Trophoblast cell (in vitro differentiated cells and primary cell): ENCODE measurements around the gene CD48.
A peak's percentile ranks its signal among the peaks of the same experiment; 100 is the strongest.

Experiments
- DNase-seq, 2 donors: peaks; one replicate each; pipeline ENCODE4 v3.0.0-alpha.2; 2016
- H2AFZ ChIP-seq: 2 replicates; pipeline ENCODE4 v1.6.1; 2013; ENCODE audit warnings: low read length, moderate library complexity, mild to moderate bottlenecking; ENCODE audit not compliant: insufficient read depth, poor library complexity
- H2AK5ac ChIP-seq: 2 replicates; pipeline ENCODE4 v1.6.1; 2013; ENCODE audit warnings: mild to moderate bottlenecking, low read length
- H2BK120ac ChIP-seq: 2 replicates; pipeline ENCODE4 v1.6.1; 2013; ENCODE audit warnings: low read length, mild to moderate bottlenecking, moderate library complexity; ENCODE audit not compliant: insufficient read depth, poor library complexity
- H2BK12ac ChIP-seq: 2 replicates; pipeline ENCODE4 v1.6.1; 2013; ENCODE audit warnings: mild to moderate bottlenecking, low read length, moderate library complexity
- H2BK5ac ChIP-seq: 2 replicates; pipeline ENCODE4 v1.6.1; 2013; ENCODE audit warnings: low read length, low read depth, moderate library complexity, mild to moderate bottlenecking; ENCODE audit not compliant: poor library complexity
- H3K14ac ChIP-seq: 2 replicates; pipeline ENCODE4 v1.6.1; 2013; ENCODE audit warnings: mild to moderate bottlenecking, low read length
- H3K18ac ChIP-seq: 2 replicates; pipeline ENCODE4 v1.6.1; 2013; ENCODE audit warnings: mild to moderate bottlenecking, low read length
- H3K23ac ChIP-seq: 2 replicates; pipeline ENCODE4 v1.6.1; 2013; ENCODE audit warnings: low read length
- H3K27ac ChIP-seq: 2 replicates; pipeline ENCODE4 v1.5.1; 2013; ENCODE audit warnings: low read depth, mild to moderate bottlenecking, inconsistent platforms, low read length, moderate library complexity
- H3K27me3 ChIP-seq: 2 replicates; pipeline ENCODE4 v1.6.1; 2013; ENCODE audit warnings: inconsistent platforms, mild to moderate bottlenecking, low read length, moderate library complexity; ENCODE audit not compliant: insufficient read depth
- H3K36me3 ChIP-seq, 2 experiments: 1 replicate in 1 of 2; 2 replicates in 1 of 2; pipeline ENCODE4 v1.6.1; 2013; ENCODE audit warnings: low read length in 2 of 2, mild to moderate bottlenecking in 2 of 2, moderate library complexity in 1 of 2; ENCODE audit not compliant: insufficient read depth in 2 of 2, control insufficient read depth in 1 of 2
- H3K4ac ChIP-seq: 2 replicates; pipeline ENCODE4 v1.6.1; 2013; ENCODE audit warnings: low read depth, mild to moderate bottlenecking, low read length, moderate library complexity
- H3K4me1 ChIP-seq, 2 experiments: 1 replicate in 1 of 2; 2 replicates in 1 of 2; pipeline ENCODE4 v1.6.1; 2013; ENCODE audit warnings: low read length in 2 of 2, mild to moderate bottlenecking in 2 of 2, moderate library complexity in 1 of 2; ENCODE audit not compliant: insufficient read depth in 2 of 2, control insufficient read depth in 1 of 2
- H3K4me2 ChIP-seq: 2 replicates; pipeline ENCODE4 v1.6.1; 2013; ENCODE audit warnings: inconsistent platforms, mild to moderate bottlenecking, low read length, moderate library complexity
- H3K4me3 ChIP-seq: 2 replicates; pipeline ENCODE4 v1.5.1; 2013; ENCODE audit warnings: mild to moderate bottlenecking, low read depth, low read length, inconsistent platforms
- H3K79me1 ChIP-seq: one replicate; pipeline ENCODE4 v1.6.1; 2013; ENCODE audit warnings: low read length
- H3K79me2 ChIP-seq: 2 replicates; pipeline ENCODE4 v1.6.1; 2013; ENCODE audit warnings: low read length, mild to moderate bottlenecking; ENCODE audit not compliant: control insufficient read depth, insufficient read depth, poor library complexity
- H3K9ac ChIP-seq: 2 replicates; pipeline ENCODE4 v1.6.1; 2013; ENCODE audit warnings: mild to moderate bottlenecking, low read length
- H3K9me3 ChIP-seq: 2 replicates; pipeline ENCODE4 v1.6.1; 2013; ENCODE audit warnings: low read depth, mild to moderate bottlenecking, control low read depth, inconsistent platforms, low read length; ENCODE audit not compliant: insufficient read depth
- H4K12ac ChIP-seq: 2 replicates; pipeline ENCODE4 v1.6.1; 2013; ENCODE audit warnings: low read depth, mild to moderate bottlenecking, low read length, moderate library complexity
- H4K8ac ChIP-seq: 2 replicates; pipeline ENCODE4 v1.6.1; 2013; ENCODE audit warnings: low read depth, mild to moderate bottlenecking, low read length, moderate library complexity
- H4K91ac ChIP-seq: one replicate; pipeline ENCODE4 v1.6.1; 2013; ENCODE audit warnings: low read depth, mild to moderate bottlenecking, low read length, moderate library complexity
- WGBS: extraction: QIAGEN DNeasy Blood & Tissue Kit; methylation state at CpG from one replicate; pipeline ENCODE4 v1.1.7; 2013; ENCODE audit warnings: missing lambda C conversion rate; ENCODE audit not compliant: insufficient read length, insufficient coverage; ENCODE audit errors: extremely low coverage; 5-methylcytosine and 5-hydroxymethylcytosine counted together

CD48 gene

DNA sequence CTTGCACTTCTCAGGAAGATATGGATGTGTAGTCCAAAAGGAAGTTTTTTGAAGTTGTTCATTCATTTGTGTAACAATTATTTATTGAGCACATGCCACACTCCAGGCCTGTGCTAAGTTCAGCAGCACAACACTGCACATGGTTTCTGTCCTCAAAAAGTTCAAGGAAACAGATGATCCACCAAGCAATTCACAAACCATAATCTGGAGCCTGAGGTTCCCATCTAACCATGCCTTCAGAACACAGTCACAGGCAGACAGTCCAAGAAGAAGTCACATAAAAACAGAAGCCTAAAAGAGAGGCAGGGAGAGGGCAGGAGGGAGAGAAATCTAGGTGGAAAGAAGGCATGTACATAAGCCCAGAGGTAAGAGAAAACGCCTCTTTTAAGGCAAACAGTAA, 1.9 kb downstream of the CD48 start:
- Histone ChIP-seq H2AK5ac (no peak overlapping the region), H2BK12ac (no peak overlapping the region), H4K91ac (no peak overlapping the region), H3K14ac (no peak overlapping the region), H3K4me1 (no peaks in the 10 kb centered on the region), H2AFZ (no peak overlapping the region), H3K23ac (no peak overlapping the region), H3K79me1 (no peaks in the 10 kb centered on the region), H2BK120ac (no peak overlapping the region), H3K36me3 (no peaks in the 10 kb centered on the region), H4K8ac (no peak overlapping the region), H3K27me3 (no peaks in the 10 kb centered on the region), H3K4me2 (no peak overlapping the region), H3K4me3 (no peak overlapping the region), H3K27ac (no peak overlapping the region), H3K4ac (no peak overlapping the region), H2BK5ac (no peak overlapping the region), H4K12ac (no peak overlapping the region), H3K9ac (no peak overlapping the region), H3K79me2 (no peaks in the 10 kb centered on the region), H3K9me3 (no peaks in the 10 kb centered on the region), H3K18ac (no peak overlapping the region)
- no CpG with 5 or more reads among the region's 1 CpG for WGBS
- DNase-seq, result no peak

DNA sequence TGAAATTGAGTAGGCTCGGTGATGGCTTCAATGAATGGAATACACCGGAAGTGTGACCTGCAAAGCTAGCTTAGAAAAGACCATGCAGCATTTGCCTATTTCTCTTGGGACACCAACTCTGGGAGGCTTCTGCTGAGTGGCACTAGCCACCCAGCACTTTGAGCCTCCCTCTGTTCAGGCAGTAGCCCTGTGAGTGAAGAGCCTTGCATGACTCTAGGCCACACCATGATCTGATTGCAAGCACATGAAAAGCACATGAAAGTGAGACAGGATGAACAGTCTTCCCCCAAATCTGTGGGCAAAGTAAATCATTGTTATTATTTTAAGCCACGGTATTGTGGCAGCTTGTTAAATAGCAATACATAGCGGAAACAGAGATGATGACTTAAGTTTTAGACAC, 2.8 kb downstream of the CD48 start:
- H2BK12ac ChIP-seq, result no peak overlapping the region
- H3K9ac ChIP-seq, result no peak overlapping the region
- H2BK120ac ChIP-seq, result no peak overlapping the region
- H3K4me2 ChIP-seq, result no peak overlapping the region
- no peak overlapping the region for H3K23ac ChIP-seq
- no peak overlapping the region for H3K4ac ChIP-seq
- no peak overlapping the region for H3K4me3 ChIP-seq
- H3K18ac ChIP-seq, result no peak overlapping the region
- H3K79me2 ChIP-seq, result no peaks in the 10 kb centered on the region
- H3K36me3 ChIP-seq, result no peaks in the 10 kb centered on the region
- no peak for DNase-seq
- no peak overlapping the region for H4K8ac ChIP-seq
- H2AFZ ChIP-seq, result no peak overlapping the region
- H3K27me3 ChIP-seq, result no peaks in the 10 kb centered on the region
- no peaks in the 10 kb centered on the region for H3K4me1 ChIP-seq
- no peak overlapping the region for H4K12ac ChIP-seq
- WGBS, result no CpG with 5 or more reads among the region's 4 CpGs
- no peak overlapping the region for H4K91ac ChIP-seq
- no peaks in the 10 kb centered on the region for H3K79me1 ChIP-seq
- H2BK5ac ChIP-seq, result no peak overlapping the region
- H3K27ac ChIP-seq, result no peak overlapping the region
- no peak overlapping the region for H2AK5ac ChIP-seq
- H3K14ac ChIP-seq, result no peak overlapping the region
- no peaks in the 10 kb centered on the region for H3K9me3 ChIP-seq

DNA sequence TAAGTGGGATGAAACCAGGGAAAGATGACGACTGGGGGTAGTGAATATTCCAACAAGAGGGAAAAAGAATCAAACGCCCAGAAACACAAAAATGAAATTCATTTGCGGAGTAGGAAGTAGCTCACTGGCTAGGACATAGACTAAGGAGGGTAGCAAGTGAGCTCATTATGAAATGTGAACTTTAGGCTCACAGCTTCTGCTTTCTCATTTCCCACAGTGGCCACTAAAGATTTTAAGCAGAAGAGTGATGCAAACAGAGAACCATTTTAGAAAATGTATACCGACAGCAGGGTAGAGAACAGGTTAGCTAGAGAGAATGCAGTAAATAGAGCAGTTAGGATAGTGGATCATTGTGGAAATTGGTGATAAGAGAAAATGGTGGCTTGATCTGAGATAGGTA, 3.5 kb downstream of the CD48 start:
- Histone ChIP-seq H3K79me1 (no peaks in the 10 kb centered on the region), H4K12ac (no peak overlapping the region), H2BK120ac (no peak overlapping the region), H3K27ac (no peak overlapping the region), H3K4me1 (no peaks in the 10 kb centered on the region), H2AFZ (no peak overlapping the region), H4K91ac (no peak overlapping the region), H3K4ac (no peak overlapping the region), H3K18ac (no peak overlapping the region), H2BK5ac (no peak overlapping the region), H3K23ac (no peak overlapping the region), H2BK12ac (no peak overlapping the region), H3K36me3 (no peaks in the 10 kb centered on the region), H2AK5ac (no peak overlapping the region), H3K14ac (no peak overlapping the region), H3K9me3 (no peaks in the 10 kb centered on the region), H3K9ac (no peak overlapping the region), H3K79me2 (no peaks in the 10 kb centered on the region), H4K8ac (no peak overlapping the region), H3K4me3 (no peak overlapping the region), H3K27me3 (no peaks in the 10 kb centered on the region), H3K4me2 (no peak overlapping the region)
- DNase-seq, result peak in 1 of 2 donors; percentile 21
- no CpG with 5 or more reads among the region's 4 CpGs for WGBS

DNA sequence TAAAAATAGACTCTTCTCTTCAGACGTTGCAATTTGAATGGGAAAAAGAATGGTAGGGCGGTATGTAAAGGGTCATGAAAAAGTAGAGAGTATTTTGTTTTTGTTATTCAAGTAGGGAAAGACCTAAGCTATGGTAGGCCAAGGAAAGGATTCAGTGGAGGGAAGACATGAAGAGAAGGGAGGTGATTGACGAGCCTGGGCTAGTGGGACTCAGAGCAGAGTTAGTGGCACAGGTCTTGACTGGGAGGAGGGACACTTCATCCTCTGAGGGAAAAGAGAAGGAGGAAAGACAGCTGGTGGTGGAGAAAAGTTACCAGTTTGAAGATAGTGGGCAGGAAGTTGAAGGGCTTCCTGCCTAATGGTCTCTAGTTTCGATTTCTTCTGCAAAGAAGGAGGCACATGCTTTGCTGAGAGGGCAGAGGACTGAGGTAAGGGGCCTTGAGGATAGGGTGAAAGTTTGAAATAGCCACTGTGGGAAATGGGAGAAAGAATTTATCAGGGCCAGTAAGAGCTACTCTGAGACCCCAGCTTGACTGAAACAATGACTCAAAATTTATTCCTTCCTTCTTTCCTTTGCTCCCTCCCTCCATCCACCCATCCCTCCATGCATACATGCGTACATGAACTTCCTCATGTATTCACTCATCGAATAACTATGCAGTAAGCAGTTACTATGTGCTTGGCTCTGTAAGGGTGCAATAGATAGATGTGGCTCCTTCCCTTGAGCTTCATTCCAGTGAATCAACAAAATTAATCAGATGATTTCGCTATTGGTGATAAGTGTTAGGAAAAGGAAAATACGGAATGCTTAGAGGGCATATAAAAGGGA, 4.2 kb downstream of the CD48 start:
- H4K8ac ChIP-seq, result no peak overlapping the region
- no peak overlapping the region for H2AK5ac ChIP-seq
- DNase-seq, result peak in 1 of 2 donors; percentile 31
- no peaks in the 10 kb centered on the region for H3K79me2 ChIP-seq
- H3K18ac ChIP-seq, result no peak overlapping the region
- H4K91ac ChIP-seq, result no peak overlapping the region
- H3K4me3 ChIP-seq, result no peak overlapping the region
- no peak overlapping the region for H3K4ac ChIP-seq
- H3K9ac ChIP-seq, result no peak overlapping the region
- no peaks in the 10 kb centered on the region for H3K4me1 ChIP-seq
- H2AFZ ChIP-seq, result no peak overlapping the region
- H3K36me3 ChIP-seq, result no peaks in the 10 kb centered on the region
- no peak overlapping the region for H3K23ac ChIP-seq
- H2BK5ac ChIP-seq, result no peak overlapping the region
- 100% methylated on average over 1 of the region's 8 CpGs for WGBS
- no peak overlapping the region for H3K4me2 ChIP-seq
- H4K12ac ChIP-seq, result no peak overlapping the region
- no peaks in the 10 kb centered on the region for H3K9me3 ChIP-seq
- H2BK12ac ChIP-seq, result no peak overlapping the region
- H3K79me1 ChIP-seq, result no peaks in the 10 kb centered on the region
- no peak overlapping the region for H3K27ac ChIP-seq
- no peak overlapping the region for H3K14ac ChIP-seq
- no peak overlapping the region for H2BK120ac ChIP-seq
- no peaks in the 10 kb centered on the region for H3K27me3 ChIP-seq
